NCI-H2029 treated with DMSO at 0.1 percent for 48 hours (cell line): Measurements from ENCODE around the gene RGS6.

Experiments used
- DNase-seq: peaks from one replicate; lab custom pipeline; 2025; lab: John Stamatoyannopoulos, UW

The RGS6 gene

GRCh38 chr14:72608391-72609204 is 676.4 kb downstream of the RGS6 start:
- no peak for DNase-seq

GRCh38 chr14:72609205-72609916 is 677.1 kb downstream of the RGS6 start:
- DNase-seq, result no peak

- DNase-seq, result no peak
Measured at GRCh38 chr14:72610096-72610830, 678.0 kb downstream of the RGS6 start.

- DNase-seq, result no peak
Measured at GRCh38 chr14:72610831-72611200, 678.6 kb downstream of the RGS6 start.

GRCh38 chr14:72611506-72611905 is 679.3 kb downstream of the RGS6 start:
- no peak for DNase-seq

GRCh38 chr14:72612041-72612440 is 679.8 kb downstream of the RGS6 start:
- no peak for DNase-seq

- no peak for DNase-seq
Measured at GRCh38 chr14:72613231-72613974, 681.2 kb downstream of the RGS6 start.

GRCh38 chr14:72613975-72614319 is 681.7 kb downstream of the RGS6 start:
- DNase-seq, result no peak

GRCh38 chr14:72614365-72614764 is 682.1 kb downstream of the RGS6 start:
- DNase-seq, result no peak

GRCh38 chr14:72614891-72615415 is 682.7 kb downstream of the RGS6 start:
- no peak for DNase-seq

GRCh38 chr14:72615451-72616121 is 683.4 kb downstream of the RGS6 start:
- DNase-seq, result no peak
